Adipocyte (in vitro differentiated cells): ENCODE data around the gene CLRN1.

ENCODE experiments used
- DNase-seq: peaks from one replicate; pipeline ENCODE4 v3.0.0-alpha.2; 2015; ENCODE audit warnings: low read depth
- H3K27me3 ChIP-seq: replicated peaks from 2 replicates; pipeline ENCODE4 v1.7.0; 2013; ENCODE audit warnings: mild to moderate bottlenecking, low read length, moderate library complexity; ENCODE audit not compliant: control insufficient read depth, insufficient read depth
- H3K36me3 ChIP-seq: 2 replicates; pipeline ENCODE4 v1.7.0; 2013; ENCODE audit warnings: low read length, mild to moderate bottlenecking, moderate library complexity; ENCODE audit not compliant: control insufficient read depth, insufficient read depth, severe bottlenecking
- H3K4me1 ChIP-seq: 2 replicates; pipeline ENCODE4 v1.7.0; 2013; ENCODE audit warnings: mild to moderate bottlenecking, low read length, moderate library complexity; ENCODE audit not compliant: control insufficient read depth, insufficient read depth
- H3K4me3 ChIP-seq: 2 replicates; pipeline ENCODE4 v1.7.0; 2013; ENCODE audit warnings: mild to moderate bottlenecking, low read length, moderate library complexity
- H3K9ac ChIP-seq: 2 replicates; pipeline ENCODE4 v1.7.0; 2013; ENCODE audit warnings: mild to moderate bottlenecking, low read length, moderate library complexity
- H3K9me3 ChIP-seq: 2 replicates; pipeline ENCODE4 v1.7.0; 2013; ENCODE audit warnings: mild to moderate bottlenecking, low read length, moderate library complexity; ENCODE audit not compliant: control insufficient read depth

The CLRN1 gene, protein sequence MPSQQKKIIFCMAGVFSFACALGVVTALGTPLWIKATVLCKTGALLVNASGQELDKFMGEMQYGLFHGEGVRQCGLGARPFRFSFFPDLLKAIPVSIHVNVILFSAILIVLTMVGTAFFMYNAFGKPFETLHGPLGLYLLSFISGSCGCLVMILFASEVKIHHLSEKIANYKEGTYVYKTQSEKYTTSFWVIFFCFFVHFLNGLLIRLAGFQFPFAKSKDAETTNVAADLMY

DNA sequence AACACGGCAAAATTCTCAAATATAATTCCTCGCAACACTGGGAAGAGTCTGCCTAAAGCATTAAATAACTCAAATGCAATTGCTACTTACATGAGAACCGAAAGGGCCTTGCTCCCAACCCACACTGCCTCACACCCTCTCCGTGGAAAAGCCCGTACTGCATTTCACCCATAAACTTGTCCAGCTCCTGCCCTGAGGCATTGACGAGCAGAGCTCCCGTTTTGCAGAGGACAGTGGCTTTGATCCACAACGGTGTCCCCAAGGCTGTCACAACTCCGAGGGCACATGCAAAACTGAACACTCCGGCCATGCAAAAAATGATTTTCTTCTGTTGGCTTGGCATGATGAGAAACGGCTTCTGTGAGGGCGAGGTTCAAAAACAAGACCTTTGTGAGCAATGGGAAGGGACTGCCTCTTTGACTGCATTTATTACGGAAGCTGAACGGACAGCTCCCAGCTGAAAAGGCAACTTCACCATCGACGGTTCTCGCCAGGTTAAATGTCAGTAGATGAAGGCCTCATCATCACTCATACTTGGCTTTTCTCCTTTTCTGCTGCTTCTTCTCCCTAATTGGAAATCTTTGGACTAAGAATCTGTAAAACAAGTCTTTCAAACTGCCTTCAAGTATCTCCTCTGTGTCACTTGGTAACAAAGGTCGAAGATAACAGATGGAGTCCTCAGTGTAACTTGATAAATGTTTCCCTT is at the start of gene CLRN1:
Gene CLRN1, minus strand, starts transcription at position 362 of the 706 bp plus-strand sequence. Its CDS starts 19 bp downstream, at position 343.
- no peak for DNase-seq
- H3K36me3 ChIP-seq, result no peaks in the 10 kb centered on the region
- H3K9me3 ChIP-seq, result no peaks in the 10 kb centered on the region
- H3K4me1 ChIP-seq, result no peaks in the 10 kb centered on the region
- H3K9ac ChIP-seq, result no peak within 1 kb of the TSS
- H3K27me3 ChIP-seq, result peaks cover 18% of the 10 kb centered on the region
- H3K4me3 ChIP-seq, result no peak within 1 kb of the TSS

DNA sequence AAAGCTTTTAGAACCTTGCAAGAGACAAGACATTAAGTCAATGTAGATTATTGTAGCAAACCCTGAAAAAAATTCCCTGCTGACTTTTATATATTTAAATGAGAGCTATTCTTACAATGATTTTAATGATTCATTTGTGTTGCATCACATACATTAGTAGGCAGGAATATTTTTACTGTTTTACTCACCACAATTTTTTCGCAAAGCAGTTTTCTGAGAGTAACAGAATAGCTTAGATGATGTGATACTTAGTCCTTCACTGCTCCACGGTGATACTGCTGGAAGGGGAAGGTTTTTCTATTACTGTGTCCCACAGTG is 43.9 kb upstream of the CLRN1 start:
- no peaks in the 10 kb centered on the region for H3K9me3 ChIP-seq
- no peak overlapping the region for H3K4me3 ChIP-seq
- peak; percentile 42 for DNase-seq
- peaks cover 16% of the 10 kb centered on the region for H3K4me1 ChIP-seq
- H3K9ac ChIP-seq, result no peak overlapping the region
- no peaks in the 10 kb centered on the region for H3K36me3 ChIP-seq
- H3K27me3 ChIP-seq, result peaks cover 5% of the 10 kb centered on the region

DNA sequence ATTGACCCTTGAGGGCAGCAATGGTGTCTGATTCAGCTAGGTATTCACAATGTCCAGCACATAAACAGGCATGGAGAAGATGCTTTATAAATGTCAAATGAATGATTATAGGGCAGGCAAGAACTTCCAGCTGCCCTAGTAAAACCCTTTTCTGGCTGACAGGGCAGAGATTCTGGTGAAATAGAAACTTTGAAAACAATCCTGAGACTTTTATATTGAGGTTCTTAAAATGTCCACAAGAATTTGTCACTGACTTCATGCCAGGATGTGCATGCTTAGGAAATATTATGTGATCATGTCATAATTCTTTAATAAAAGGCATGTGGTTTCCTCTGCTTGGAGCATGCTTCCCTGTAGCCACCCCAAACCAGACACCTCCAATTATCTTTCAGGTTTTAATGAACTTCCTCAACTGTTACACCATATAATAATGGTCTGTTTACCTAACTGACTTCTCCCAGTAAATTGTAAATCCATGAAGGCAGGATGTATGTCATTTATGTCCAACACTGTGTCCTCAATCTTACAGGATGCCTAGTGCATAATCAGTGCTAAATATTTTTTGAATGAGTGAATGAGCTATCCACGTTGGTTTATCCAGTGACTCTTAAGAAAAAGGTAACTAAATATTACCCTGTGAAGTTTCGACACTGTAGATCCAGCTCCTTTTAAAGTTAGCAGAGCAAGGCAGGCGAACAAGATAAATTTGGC is 43.4 kb upstream of the CLRN1 start:
- DNase-seq, result peak; percentile 19
- Histone ChIP-seq H3K36me3 (no peaks in the 10 kb centered on the region), H3K4me1 (peaks cover 16% of the 10 kb centered on the region), H3K9ac (no peak overlapping the region), H3K9me3 (no peaks in the 10 kb centered on the region), H3K4me3 (no peak overlapping the region), H3K27me3 (peaks cover 3% of the 10 kb centered on the region)

DNA sequence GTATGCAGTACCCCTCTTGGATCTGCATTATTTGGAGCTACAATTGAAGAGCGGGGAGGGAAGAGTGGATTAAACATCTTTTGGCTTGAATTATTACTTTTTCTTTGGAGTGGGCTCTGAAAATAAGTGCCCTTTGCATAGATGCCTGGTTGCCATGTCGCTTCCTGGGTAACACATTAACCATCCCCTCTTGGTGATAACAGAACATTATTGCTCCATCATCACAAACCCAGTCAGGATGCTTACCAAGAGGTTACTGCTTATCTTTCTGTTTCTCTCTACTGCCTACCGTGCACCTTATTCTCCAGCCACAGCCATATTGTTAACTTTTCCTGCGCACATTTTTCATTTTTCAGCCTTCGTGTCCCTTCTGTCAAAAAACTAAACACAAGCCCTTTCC is 42.7 kb upstream of the CLRN1 start:
- Histone ChIP-seq H3K27me3 (no peaks in the 10 kb centered on the region), H3K9ac (no peak overlapping the region), H3K9me3 (no peaks in the 10 kb centered on the region), H3K4me3 (no peak overlapping the region), H3K36me3 (no peaks in the 10 kb centered on the region), H3K4me1 (peaks cover 16% of the 10 kb centered on the region)
- DNase-seq, result no peak

DNA sequence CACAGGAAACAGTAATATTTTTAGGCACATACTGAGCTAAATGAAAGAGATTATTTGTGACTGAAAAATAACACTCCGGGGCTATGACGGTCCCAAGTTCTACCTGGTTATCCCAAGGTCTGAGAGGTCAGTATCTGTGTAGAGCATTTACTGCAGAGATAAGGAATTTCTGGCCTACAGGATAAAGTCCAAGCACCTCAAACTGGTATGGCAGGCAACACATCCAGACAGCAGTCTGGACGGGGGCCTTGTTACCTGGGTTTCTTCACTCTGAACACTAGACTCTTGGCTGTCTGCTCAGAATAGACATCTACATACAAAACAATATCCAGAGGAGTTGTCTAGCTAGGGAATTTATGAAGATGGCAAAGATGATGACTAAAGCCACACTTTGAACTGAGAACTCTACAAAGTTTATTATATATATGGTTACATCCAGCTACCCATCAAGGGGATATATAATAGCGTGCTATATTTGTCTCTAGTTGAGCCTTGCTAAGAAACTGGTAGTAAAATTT is 42.0 kb upstream of the CLRN1 start:
- Histone ChIP-seq H3K27me3 (no peaks in the 10 kb centered on the region), H3K9me3 (no peaks in the 10 kb centered on the region), H3K36me3 (no peaks in the 10 kb centered on the region), H3K4me1 (peaks cover 16% of the 10 kb centered on the region), H3K4me3 (no peak overlapping the region), H3K9ac (no peak overlapping the region)
- no peak for DNase-seq

DNA sequence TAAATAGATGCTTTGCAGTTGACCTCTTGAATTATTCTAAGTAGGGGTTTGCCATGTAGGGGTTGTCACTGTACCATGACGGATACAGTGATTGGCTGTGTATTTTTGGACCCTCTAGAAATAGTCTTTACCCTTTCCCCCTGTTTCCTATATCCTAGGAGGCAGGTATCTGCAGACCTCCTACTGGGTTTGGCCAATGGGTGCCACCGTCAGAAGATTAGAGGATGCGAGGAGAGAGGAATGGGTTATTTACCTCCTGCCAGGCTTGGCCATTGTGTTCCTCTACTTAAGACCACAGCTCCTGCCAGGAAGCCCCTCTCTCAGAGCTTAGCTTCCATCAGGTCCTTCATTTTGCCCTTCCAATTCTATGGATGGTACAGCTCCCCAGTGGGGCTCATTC is 40.2 kb upstream of the CLRN1 start:
- H3K9ac ChIP-seq, result no peak overlapping the region
- no peaks in the 10 kb centered on the region for H3K27me3 ChIP-seq
- H3K9me3 ChIP-seq, result no peaks in the 10 kb centered on the region
- H3K4me3 ChIP-seq, result no peak overlapping the region
- H3K36me3 ChIP-seq, result no peaks in the 10 kb centered on the region
- no peak for DNase-seq
- peaks cover 16% of the 10 kb centered on the region for H3K4me1 ChIP-seq

DNA sequence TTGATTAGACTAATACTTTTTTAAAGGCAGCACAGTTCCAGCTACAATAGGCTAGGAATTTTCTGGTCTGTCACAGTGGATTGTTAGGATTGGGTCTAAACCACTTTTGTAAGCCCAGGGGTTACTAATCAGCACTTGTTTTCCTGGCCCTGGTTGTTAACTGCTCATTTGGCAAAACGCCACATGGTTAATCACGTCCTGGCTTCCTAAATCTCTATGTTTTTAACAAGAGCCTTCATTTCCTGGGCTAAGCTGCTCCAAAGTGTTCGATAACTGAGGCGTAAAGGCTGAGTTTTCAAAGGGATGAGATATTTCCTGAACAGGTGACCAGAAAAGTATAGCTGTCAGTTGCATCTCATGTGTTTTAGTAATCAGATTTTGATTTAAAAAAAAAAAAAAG is 38.9 kb upstream of the CLRN1 start:
- Histone ChIP-seq H3K4me1 (peaks cover 13% of the 10 kb centered on the region), H3K36me3 (no peaks in the 10 kb centered on the region), H3K27me3 (no peaks in the 10 kb centered on the region), H3K4me3 (no peak overlapping the region), H3K9me3 (no peaks in the 10 kb centered on the region), H3K9ac (no peak overlapping the region)
- DNase-seq, result peak; percentile 4

DNA sequence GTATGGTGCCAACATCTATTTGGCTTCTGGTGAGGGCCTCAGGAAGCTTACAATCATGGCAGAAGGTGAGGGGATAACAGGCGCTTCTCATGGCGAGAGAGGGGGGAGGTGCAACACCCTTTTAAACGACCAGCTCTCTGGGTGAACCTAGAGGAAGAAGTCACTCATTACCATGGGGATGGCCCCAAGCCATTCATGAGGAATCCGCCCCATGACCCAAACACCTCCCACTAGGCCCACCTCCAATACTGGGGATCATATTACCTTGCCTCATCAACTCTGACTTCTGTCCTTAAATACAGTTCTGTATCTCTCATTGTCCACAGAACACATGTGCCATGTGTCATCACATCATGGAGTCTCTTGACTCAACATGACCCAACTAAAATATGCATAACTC is 37.5 kb upstream of the CLRN1 start:
- no peaks in the 10 kb centered on the region for H3K4me1 ChIP-seq
- H3K4me3 ChIP-seq, result no peak overlapping the region
- DNase-seq, result no peak
- no peaks in the 10 kb centered on the region for H3K9me3 ChIP-seq
- H3K36me3 ChIP-seq, result no peaks in the 10 kb centered on the region
- H3K9ac ChIP-seq, result no peak overlapping the region
- H3K27me3 ChIP-seq, result no peaks in the 10 kb centered on the region

DNA sequence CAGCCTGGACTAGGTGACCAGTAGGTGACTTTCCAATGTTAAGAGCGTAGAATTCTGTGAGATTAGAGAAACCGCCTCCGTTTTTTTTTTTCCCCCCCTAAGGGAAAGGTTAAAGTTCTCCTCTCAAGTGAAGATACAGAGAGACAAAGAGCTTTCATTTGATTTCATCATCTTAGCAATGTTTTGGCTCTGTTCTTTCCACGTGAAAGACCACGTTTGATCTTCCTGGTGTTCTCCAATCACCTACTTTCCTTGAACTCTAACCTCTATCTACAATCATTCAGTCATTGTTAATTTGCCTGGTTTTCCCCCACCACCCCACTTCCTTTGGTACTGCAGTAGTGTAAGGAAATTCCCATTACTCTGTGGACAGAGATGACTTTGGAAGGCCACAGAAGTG is 36.9 kb upstream of the CLRN1 start:
- Histone ChIP-seq H3K4me1 (no peaks in the 10 kb centered on the region), H3K27me3 (no peaks in the 10 kb centered on the region), H3K9me3 (no peaks in the 10 kb centered on the region), H3K9ac (no peak overlapping the region), H3K4me3 (no peak overlapping the region), H3K36me3 (no peaks in the 10 kb centered on the region)
- no peak for DNase-seq

DNA sequence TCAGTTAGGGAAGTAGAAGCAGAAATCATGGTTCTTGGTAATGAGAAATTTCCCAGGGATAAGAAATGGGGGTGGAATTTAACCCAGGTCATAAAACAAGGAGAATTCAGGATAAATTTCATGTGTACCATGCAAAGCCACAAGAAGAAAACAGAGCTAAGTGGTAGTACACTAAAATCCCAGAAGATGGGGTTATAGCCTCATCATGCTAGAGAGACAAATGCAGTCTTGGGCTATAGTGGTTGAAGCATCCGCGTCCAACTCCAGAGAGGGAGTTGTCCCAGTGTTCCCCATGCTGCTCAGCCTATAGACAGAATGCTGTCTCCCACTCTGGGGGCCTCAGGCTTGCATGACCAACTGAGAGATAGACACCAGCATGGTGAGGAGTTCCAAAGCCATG is 36.2 kb upstream of the CLRN1 start:
- no peaks in the 10 kb centered on the region for H3K4me1 ChIP-seq
- no peaks in the 10 kb centered on the region for H3K27me3 ChIP-seq
- no peak overlapping the region for H3K9ac ChIP-seq
- DNase-seq, result peak; percentile 69
- H3K9me3 ChIP-seq, result no peaks in the 10 kb centered on the region
- no peaks in the 10 kb centered on the region for H3K36me3 ChIP-seq
- H3K4me3 ChIP-seq, result no peak overlapping the region

DNA sequence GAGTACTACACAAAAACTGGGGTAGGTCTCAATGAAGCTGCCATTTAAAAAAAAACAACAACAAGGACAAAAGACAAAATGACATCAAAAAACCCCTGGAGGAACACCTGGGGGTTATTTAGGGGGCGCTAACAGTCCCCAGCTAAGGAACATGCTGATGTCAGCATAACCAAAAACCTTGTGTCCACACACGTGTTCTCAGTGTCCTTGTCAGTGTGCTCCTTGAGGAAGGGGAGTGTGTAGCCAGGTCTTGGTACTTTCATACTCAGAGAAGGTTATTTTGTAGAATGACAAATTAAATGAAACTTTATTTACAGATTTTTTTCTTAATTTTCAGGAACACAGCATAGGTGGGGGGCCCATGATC is 31.2 kb upstream of the CLRN1 start:
- peaks cover 4% of the 10 kb centered on the region for H3K27me3 ChIP-seq
- H3K36me3 ChIP-seq, result no peaks in the 10 kb centered on the region
- no peaks in the 10 kb centered on the region for H3K9me3 ChIP-seq
- H3K4me1 ChIP-seq, result no peaks in the 10 kb centered on the region
- DNase-seq, result no peak
- H3K9ac ChIP-seq, result no peak overlapping the region
- no peak overlapping the region for H3K4me3 ChIP-seq
